ENCODE data around the gene MRPS34.

GRCh38 chr16:1751946-1752345, 21.0 kb downstream of the MRPS34 start:
- TF ChIP-seq CTCF (IDR thresholded peaks at IDR 0.05) (no peak), POLR2A (IDR thresholded peaks at IDR 0.05) (no peak)

All from body of pancreas (tissue), 4 donors.